H9 (cell line): ENCODE results near the gene BMPR1A. TPM values are rescaled to one million over a fixed set of nuclear protein-coding genes. Genes with fewer than 3 reads are reported as not detected.

Experiments used
- DNase-seq: peaks from one replicate; pipeline ENCODE4 v3.0.0-alpha.2; 2017
- H2AFZ ChIP-seq: one replicate; pipeline ENCODE4 v1.6.1; 2013; ENCODE audit warnings: mild to moderate bottlenecking, low read length, control low read depth, moderate library complexity
- H2AK5ac ChIP-seq: 2 replicates; pipeline ENCODE4 v1.6.1; 2013; ENCODE audit warnings: low read length, control low read depth, mixed read lengths; ENCODE audit not compliant: insufficient read length
- H2BK120ac ChIP-seq: one replicate; pipeline ENCODE4 v1.6.1; 2013; ENCODE audit warnings: low read depth, mild to moderate bottlenecking, low read length, control low read depth, inconsistent platforms; ENCODE audit not compliant: poor library complexity, severe bottlenecking
- H2BK12ac ChIP-seq: 2 replicates; pipeline ENCODE4 v1.6.1; 2013; ENCODE audit warnings: low read length, control low read depth, mixed read lengths, low read depth; ENCODE audit not compliant: insufficient read length
- H2BK15ac ChIP-seq: 2 replicates; pipeline ENCODE4 v1.6.1; 2013; ENCODE audit warnings: low read depth, low read length, control low read depth
- H2BK20ac ChIP-seq: one replicate; pipeline ENCODE4 v1.6.1; 2013; ENCODE audit warnings: low read depth, mild to moderate bottlenecking, low read length, control low read depth, inconsistent platforms; ENCODE audit not compliant: poor library complexity, severe bottlenecking
- H2BK5ac ChIP-seq: 2 replicates; pipeline ENCODE4 v1.6.1; 2013; ENCODE audit warnings: low read length, control low read depth, mixed read lengths; ENCODE audit not compliant: insufficient read length
- H3K14ac ChIP-seq: 2 replicates; pipeline ENCODE4 v1.6.1; 2013; ENCODE audit warnings: low read length, control low read depth; ENCODE audit not compliant: insufficient read depth
- H3K18ac ChIP-seq: 2 replicates; pipeline ENCODE4 v1.6.1; 2013; ENCODE audit warnings: low read depth, mild to moderate bottlenecking, mixed read lengths, low read length, control low read depth; ENCODE audit not compliant: insufficient read length
- H3K23ac ChIP-seq: 2 replicates; pipeline ENCODE4 v1.6.1; 2013; ENCODE audit warnings: low read length, control low read depth, mixed read lengths, low read depth; ENCODE audit not compliant: insufficient read length
- H3K23me2 ChIP-seq: 2 replicates; pipeline ENCODE4 v1.6.1; 2013; ENCODE audit warnings: low read depth, mild to moderate bottlenecking, mixed read lengths, low read length, control low read depth; ENCODE audit not compliant: insufficient read length, poor library complexity, severe bottlenecking
- H3K27ac ChIP-seq: 2 replicates; pipeline ENCODE4 v1.5.1; 2013; ENCODE audit warnings: low read length, control low read depth, mixed read lengths, low read depth; ENCODE audit not compliant: insufficient read length
- H3K27me3 ChIP-seq: 2 replicates; pipeline ENCODE4 v1.6.1; 2013; ENCODE audit warnings: low read length, control low read depth, inconsistent platforms; ENCODE audit not compliant: insufficient read depth
- H3K4ac ChIP-seq: 2 replicates; pipeline ENCODE4 v1.6.1; 2013; ENCODE audit warnings: low read depth, mild to moderate bottlenecking, control low read depth, inconsistent platforms, low read length, moderate library complexity
- H3K4me1 ChIP-seq: 2 replicates; pipeline ENCODE4 v1.6.1; 2013; ENCODE audit warnings: low read length, control low read depth, inconsistent platforms; ENCODE audit not compliant: insufficient read depth
- H3K4me2 ChIP-seq: 2 replicates; pipeline ENCODE4 v1.6.1; 2013; ENCODE audit warnings: low read length, control low read depth, mixed read lengths; ENCODE audit not compliant: insufficient read length, insufficient read depth
- H3K56ac ChIP-seq: 2 replicates; pipeline ENCODE4 v1.6.1; 2013; ENCODE audit warnings: low read depth, mild to moderate bottlenecking, mixed read lengths, low read length, control low read depth; ENCODE audit not compliant: insufficient read length
- H3K79me1 ChIP-seq: 2 replicates; pipeline ENCODE4 v1.6.1; 2013; ENCODE audit warnings: low read depth, mild to moderate bottlenecking, moderate library complexity, low read length, control low read depth, inconsistent platforms; ENCODE audit not compliant: insufficient read depth, poor library complexity, severe bottlenecking
- H3K79me2 ChIP-seq: 2 replicates; pipeline ENCODE4 v1.6.1; 2013; ENCODE audit warnings: low read length, control low read depth, inconsistent platforms; ENCODE audit not compliant: insufficient read depth
- H3K9ac ChIP-seq: 2 replicates; pipeline ENCODE4 v1.6.1; 2013; ENCODE audit warnings: low read length, control low read depth, mixed read lengths; ENCODE audit not compliant: insufficient read length; ENCODE audit errors: extremely low read depth
- H3K9me3 ChIP-seq: one replicate; pipeline ENCODE4 v1.6.1; 2013; ENCODE audit warnings: low read depth, low read length, inconsistent platforms; ENCODE audit not compliant: control insufficient read depth
- H3T11ph ChIP-seq: one replicate; pipeline ENCODE4 v1.6.1; 2013; ENCODE audit warnings: mild to moderate bottlenecking, low read length, control low read depth, inconsistent platforms
- H4K20me1 ChIP-seq: one replicate; pipeline ENCODE4 v1.6.1; 2013; ENCODE audit not compliant: control insufficient read depth, insufficient read length, insufficient read depth
- H4K5ac ChIP-seq: 2 replicates; pipeline ENCODE4 v1.6.1; 2013; ENCODE audit warnings: low read depth, mild to moderate bottlenecking, mixed read lengths, low read length, control low read depth; ENCODE audit not compliant: insufficient read length
- H4K8ac ChIP-seq: replicated peaks from 2 replicates; pipeline ENCODE4 v1.6.1; 2013; ENCODE audit warnings: low read length, control low read depth, mixed read lengths, low read depth; ENCODE audit not compliant: insufficient read length
- H4K91ac ChIP-seq: 2 replicates; pipeline ENCODE4 v1.6.1; 2013; ENCODE audit warnings: low read depth, mild to moderate bottlenecking, moderate library complexity, mixed read lengths, low read length, control low read depth; ENCODE audit not compliant: insufficient read length
- H3K27ac Mint-ChIP-seq, 3 experiments: 2 replicates in 2 of 3; 3 replicates in 1 of 3; pipeline ENCODE4 v1.8.0; 2020 to 2021; ENCODE audit warnings: mixed read lengths in 3 of 3, mild to moderate bottlenecking in 1 of 3, moderate library complexity in 1 of 3
- H3K27me3 Mint-ChIP-seq: 2 replicates; pipeline ENCODE4 v1.8.0; 2021; ENCODE audit warnings: low read depth, mild to moderate bottlenecking, moderate library complexity, mixed read lengths
- H3K36me3 Mint-ChIP-seq, 3 experiments: 2 replicates in 2 of 3; 3 replicates in 1 of 3; pipeline ENCODE4 v1.8.0; 2020 to 2021; ENCODE audit warnings: low read depth in 3 of 3, mixed read lengths in 3 of 3; ENCODE audit not compliant: insufficient read depth in 1 of 3
- H3K4me1 Mint-ChIP-seq, 2 experiments: 2 replicates each; pipeline ENCODE4 v1.8.0; 2020; ENCODE audit warnings: mixed read lengths in 2 of 2
- H3K4me3 Mint-ChIP-seq, 2 experiments: 2 replicates in 1 of 2; 3 replicates in 1 of 2; pipeline ENCODE4 v1.8.0; 2020 to 2021; ENCODE audit warnings: mild to moderate bottlenecking in 2 of 2, mixed read lengths in 2 of 2, moderate library complexity in 1 of 2
- H3K9me3 Mint-ChIP-seq, 2 experiments: 2 replicates in 1 of 2; 3 replicates in 1 of 2; pipeline ENCODE4 v1.8.0; 2020; ENCODE audit warnings: mild to moderate bottlenecking in 2 of 2, mixed read lengths in 2 of 2, moderate library complexity in 1 of 2
- total RNA-seq: library from RNA; stranded (reverse); gene quantifications from 2 replicates; pipeline ENCODE4 v1.2.1, GENCODE V29; 2021
- TF ChIP-seq, protein P1 (sequence below): fragments of 200-600 bp; sonication (generic); conservative IDR thresholded peaks from 3 replicates; pipeline ENCODE4 v1.8.0; 2021; ENCODE audit warnings: antibody characterized with exemption, mild to moderate bottlenecking

Gene BMPR1A
- total RNA-seq, 1 experiment from 2014 or later: 138 TPM

DNA sequence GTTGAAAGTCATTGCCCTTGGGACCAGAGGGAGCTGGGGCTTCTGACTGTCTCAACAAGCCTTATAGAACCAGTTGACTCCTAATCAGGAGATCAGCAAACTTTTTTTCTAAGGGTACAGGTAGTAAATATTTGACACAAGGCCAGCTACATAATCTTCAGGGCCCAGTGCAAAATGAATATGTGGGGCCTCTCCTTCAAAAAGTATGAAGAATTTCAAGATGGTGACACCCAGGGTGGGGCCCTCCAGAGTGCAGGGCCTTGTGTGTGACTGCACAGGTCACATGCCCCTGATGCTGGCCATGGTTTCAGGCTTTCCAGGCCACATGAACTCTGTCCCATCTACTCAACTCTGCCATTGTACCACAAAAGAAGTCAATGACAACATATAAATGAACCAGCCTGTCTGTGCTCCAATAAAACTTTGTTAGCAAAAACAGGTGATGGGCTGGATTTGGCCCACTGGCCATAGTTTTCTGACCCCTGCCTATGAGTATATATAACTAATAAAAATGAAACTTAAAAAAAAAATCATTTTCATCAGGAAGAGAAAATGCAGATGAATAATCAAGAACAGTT, 194.9 kb downstream of the BMPR1A start:
- H3K4me1 ChIP-seq: peaks cover 15% of the 10 kb centered on the region; the same call in 1 of the 2 replicates
- H3K79me1 ChIP-seq: no peaks in the 10 kb centered on the region
- H3K9ac ChIP-seq: no peak overlapping the region
- TF ChIP-seq, protein P1, sequence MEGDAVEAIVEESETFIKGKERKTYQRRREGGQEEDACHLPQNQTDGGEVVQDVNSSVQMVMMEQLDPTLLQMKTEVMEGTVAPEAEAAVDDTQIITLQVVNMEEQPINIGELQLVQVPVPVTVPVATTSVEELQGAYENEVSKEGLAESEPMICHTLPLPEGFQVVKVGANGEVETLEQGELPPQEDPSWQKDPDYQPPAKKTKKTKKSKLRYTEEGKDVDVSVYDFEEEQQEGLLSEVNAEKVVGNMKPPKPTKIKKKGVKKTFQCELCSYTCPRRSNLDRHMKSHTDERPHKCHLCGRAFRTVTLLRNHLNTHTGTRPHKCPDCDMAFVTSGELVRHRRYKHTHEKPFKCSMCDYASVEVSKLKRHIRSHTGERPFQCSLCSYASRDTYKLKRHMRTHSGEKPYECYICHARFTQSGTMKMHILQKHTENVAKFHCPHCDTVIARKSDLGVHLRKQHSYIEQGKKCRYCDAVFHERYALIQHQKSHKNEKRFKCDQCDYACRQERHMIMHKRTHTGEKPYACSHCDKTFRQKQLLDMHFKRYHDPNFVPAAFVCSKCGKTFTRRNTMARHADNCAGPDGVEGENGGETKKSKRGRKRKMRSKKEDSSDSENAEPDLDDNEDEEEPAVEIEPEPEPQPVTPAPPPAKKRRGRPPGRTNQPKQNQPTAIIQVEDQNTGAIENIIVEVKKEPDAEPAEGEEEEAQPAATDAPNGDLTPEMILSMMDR: no peak
- no peak overlapping the region for H2BK15ac ChIP-seq
- no peak overlapping the region for H3K18ac ChIP-seq
- H3K4me2 ChIP-seq: no peak overlapping the region
- peaks cover 40 to 42% of the 10 kb centered on the region in 2 experiments for H3K4me1 Mint-ChIP-seq
- H2AFZ ChIP-seq: no peak overlapping the region
- no peak overlapping the region for H2BK5ac ChIP-seq
- H2BK12ac ChIP-seq: no peak overlapping the region
- H3K23ac ChIP-seq: no peak overlapping the region
- H4K8ac ChIP-seq: no peak overlapping the region
- H4K91ac ChIP-seq: no peak overlapping the region
- H3K27ac Mint-ChIP-seq: no peak overlapping the region
- no peak overlapping the region for H3K56ac ChIP-seq
- H3T11ph ChIP-seq: no peak overlapping the region
- H2BK20ac ChIP-seq: no peak overlapping the region
- peaks cover 8% of the 10 kb centered on the region for H3K27me3 Mint-ChIP-seq
- no peak overlapping the region for H3K4me3 Mint-ChIP-seq
- no peak overlapping the region for H3K14ac ChIP-seq
- H2AK5ac ChIP-seq: no peak overlapping the region
- no peaks in the 10 kb centered on the region for H3K27me3 ChIP-seq
- H4K5ac ChIP-seq: no peak overlapping the region
- peaks cover 6% of the 10 kb centered on the region for H3K9me3 ChIP-seq
- peaks cover 22 to 32% of the 10 kb centered on the region in 2 experiments for H3K9me3 Mint-ChIP-seq
- H3K36me3 Mint-ChIP-seq: peaks cover 16 to 29% (median 20%) of the 10 kb centered on the region in 3 experiments
- H3K79me2 ChIP-seq: no peaks in the 10 kb centered on the region
- H4K20me1 ChIP-seq: no peaks in the 10 kb centered on the region
- no peaks in the 10 kb centered on the region for H3K23me2 ChIP-seq
- no peak overlapping the region for H2BK120ac ChIP-seq
- H3K4ac ChIP-seq: no peak overlapping the region
- DNase-seq: no peak
- no peak overlapping the region for H3K27ac ChIP-seq
